ENCODE data around the gene GLDC. TPM values are rescaled to one million over a fixed set of nuclear protein-coding genes. Genes with fewer than 3 reads are reported as not detected.

The GLDC gene
- total RNA-seq, 6 experiments from 2014 or later: 76.2 to 103 (median 89.3) TPM

DNA sequence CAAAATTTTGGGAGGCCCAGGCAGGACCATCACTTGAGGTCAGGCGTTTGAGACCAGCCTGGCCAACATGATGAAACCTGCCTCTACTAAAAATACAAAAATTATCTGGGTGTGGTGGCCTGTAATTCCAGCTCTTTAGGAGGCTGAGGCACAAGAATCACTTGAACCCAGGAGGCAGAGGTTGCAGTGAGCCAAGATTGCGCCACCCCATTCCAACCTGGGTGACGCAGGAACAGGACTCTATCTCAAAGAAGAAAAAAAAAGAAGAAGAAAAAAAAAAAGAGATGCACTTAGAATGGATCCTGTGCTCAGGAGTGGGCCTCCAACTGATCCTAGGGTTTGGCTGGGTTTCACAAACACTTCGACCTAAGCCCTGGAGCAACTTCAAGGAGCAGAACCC is 45.1 kb downstream of the GLDC start:
- H3K27ac ChIP-seq: no peak overlapping the region
- TF ChIP-seq POLR2A (IDR thresholded peaks at IDR 0.05) (no peak), CTCF (IDR thresholded peaks at IDR 0.05) (no peak)
- WGBS (ENCODE audit: insufficient coverage, low coverage, low lambda C conversion rate, missing lambda C conversion rate): 100% methylated on average over 3 of the region's 4 CpGs
- intact Hi-C loops (cut with DNase I): no loop called here
- no peak overlapping the region for H3K4me3 ChIP-seq
- H3K9me3 ChIP-seq: no peaks in the 10 kb centered on the region
- no peaks in the 10 kb centered on the region for H3K4me1 ChIP-seq
- ATAC-seq (no peak), DNase-seq (no peak)
- H3K36me3 ChIP-seq: peaks cover 2 to 74% (median 10%) of the 10 kb centered on the region in 4 donors
- H3K27me3 ChIP-seq: no peaks in the 10 kb centered on the region

DNA sequence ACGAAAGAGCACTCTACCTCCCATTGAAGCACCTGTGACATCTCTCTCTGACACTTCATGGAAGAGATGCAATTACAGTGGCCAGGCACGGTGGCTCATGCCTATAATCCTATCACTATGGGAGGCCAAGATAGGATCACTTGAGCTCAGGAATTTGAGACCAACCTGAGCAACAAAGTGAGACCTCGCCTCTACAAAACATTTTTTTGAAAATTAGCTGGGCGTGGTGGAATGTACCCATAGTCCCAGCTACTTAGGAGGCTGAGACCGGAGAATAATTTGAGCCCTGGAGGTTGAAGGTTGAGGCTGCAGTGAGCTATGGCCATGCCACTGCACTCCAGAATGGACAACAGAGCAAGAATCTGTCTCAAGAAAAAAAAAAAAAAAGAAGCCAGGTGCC is 45.5 kb downstream of the GLDC start:
- H3K4me3 ChIP-seq: no peak overlapping the region
- TF ChIP-seq CTCF (IDR thresholded peaks at IDR 0.05) (no peak), POLR2A (IDR thresholded peaks at IDR 0.05) (no peak)
- DNase-seq: no peak
- H3K4me1 ChIP-seq: no peaks in the 10 kb centered on the region
- no peak for ATAC-seq
- H3K27ac ChIP-seq: no peak overlapping the region
- no peaks in the 10 kb centered on the region for H3K9me3 ChIP-seq
- intact Hi-C loops (cut with DNase I): no loop called here
- peaks cover 2 to 73% (median 8%) of the 10 kb centered on the region in 4 donors for H3K36me3 ChIP-seq
- WGBS (ENCODE audit: insufficient coverage, low coverage, low lambda C conversion rate, missing lambda C conversion rate): 86% methylated on average over 4 of the region's 5 CpGs
- no peaks in the 10 kb centered on the region for H3K27me3 ChIP-seq

DNA sequence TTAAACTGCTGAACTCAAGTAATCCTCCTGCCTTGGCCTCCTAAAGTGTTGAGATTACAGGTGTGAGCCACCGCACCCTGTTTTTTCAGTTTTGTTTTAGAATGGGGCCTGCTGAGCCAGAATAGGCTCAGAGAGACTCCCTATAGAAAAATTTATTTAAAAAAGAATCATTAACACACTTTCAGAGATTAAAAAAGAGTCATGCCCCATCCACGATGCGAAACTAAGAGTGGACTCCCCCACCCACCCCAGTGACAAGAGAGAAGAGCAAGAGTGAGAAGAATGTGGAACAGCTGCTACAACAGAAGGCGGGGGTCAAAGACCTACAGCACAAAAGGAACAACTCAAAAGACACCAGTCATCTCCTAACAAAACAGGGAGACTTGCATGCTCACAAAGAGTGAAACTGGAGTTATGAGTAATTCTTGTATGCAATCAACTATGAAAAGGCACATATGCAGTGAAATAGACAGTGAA is 47.2 kb downstream of the GLDC start:
- H3K4me1 ChIP-seq: no peaks in the 10 kb centered on the region
- DNase-seq: no peak
- no peak overlapping the region for H3K4me3 ChIP-seq
- no peaks in the 10 kb centered on the region for H3K27me3 ChIP-seq
- TF ChIP-seq POLR2A (IDR thresholded peaks at IDR 0.05): no peak
- TF ChIP-seq CTCF (IDR thresholded peaks at IDR 0.05): no peak
- intact Hi-C loops (cut with DNase I): no loop called here
- no peaks in the 10 kb centered on the region for H3K9me3 ChIP-seq
- peaks cover 4 to 75% (median 6%) of the 10 kb centered on the region in 4 donors for H3K36me3 ChIP-seq
- ATAC-seq: no peak
- WGBS (ENCODE audit: insufficient coverage, low coverage, low lambda C conversion rate, missing lambda C conversion rate): 67% methylated on average over 4 of the region's 4 CpGs
- no peak overlapping the region for H3K27ac ChIP-seq

GRCh38 chr9:6592791-6593190 is 52.7 kb downstream of the GLDC start:
- Histone ChIP-seq H3K4me1 (no peaks in the 10 kb centered on the region), H3K36me3 (peaks cover 4 to 79% (median 14%) of the 10 kb centered on the region in 4 donors), H3K4me3 (no peak overlapping the region), H3K27ac (no peak overlapping the region), H3K27me3 (no peaks in the 10 kb centered on the region), H3K9me3 (no peaks in the 10 kb centered on the region)
- intact Hi-C loops (cut with DNase I): no loop called here
- ATAC-seq: no peak
- DNase-seq: no peak
- TF ChIP-seq POLR2A (IDR thresholded peaks at IDR 0.05): no peak
- TF ChIP-seq CTCF (IDR thresholded peaks at IDR 0.05): no peak
- 97% methylated on average over 4 of the region's 4 CpGs for WGBS (ENCODE audit: insufficient coverage, low coverage, low lambda C conversion rate, missing lambda C conversion rate)

DNA sequence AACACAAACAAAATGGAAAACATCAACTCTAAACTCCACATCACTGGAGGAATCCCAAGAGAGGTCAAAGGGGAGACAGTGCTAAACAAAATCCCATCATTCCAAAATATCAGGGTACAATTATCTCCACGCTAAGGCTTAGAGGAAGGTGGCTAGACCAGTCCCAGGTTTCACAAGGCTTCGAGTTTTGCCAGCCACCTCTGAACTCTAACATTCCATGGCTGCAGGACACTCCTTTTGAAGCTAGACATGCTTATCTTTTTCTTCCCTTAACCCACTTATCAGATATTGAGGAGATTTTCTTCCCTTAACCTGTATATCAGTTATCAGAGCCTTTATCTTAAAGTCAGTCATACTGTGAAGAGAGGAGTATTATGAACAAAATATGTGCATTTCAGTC is 53.3 kb downstream of the GLDC start:
- Histone ChIP-seq H3K4me3 (no peak overlapping the region), H3K4me1 (no peaks in the 10 kb centered on the region), H3K9me3 (no peaks in the 10 kb centered on the region), H3K27ac (no peak overlapping the region), H3K36me3 (peaks cover 4 to 79% (median 16%) of the 10 kb centered on the region in 4 donors), H3K27me3 (no peaks in the 10 kb centered on the region)
- TF ChIP-seq POLR2A (IDR thresholded peaks at IDR 0.05): no peak
- intact Hi-C loops (cut with DNase I): no loop called here
- ATAC-seq: no peak
- 48% methylated on average over 2 of the region's 2 CpGs for WGBS (ENCODE audit: insufficient coverage, low coverage, low lambda C conversion rate, missing lambda C conversion rate)
- DNase-seq: no peak

Measured in right lobe of liver (tissue), 6 donors.